ENCODE measurements around the gene IRAK4. TPM values are rescaled to one million over a fixed set of nuclear protein-coding genes. Genes with fewer than 3 reads are reported as not detected.

Gene IRAK4
- total RNA-seq, 2 experiments from 2014 or later = 17.3 to 28.9 TPM

DNA sequence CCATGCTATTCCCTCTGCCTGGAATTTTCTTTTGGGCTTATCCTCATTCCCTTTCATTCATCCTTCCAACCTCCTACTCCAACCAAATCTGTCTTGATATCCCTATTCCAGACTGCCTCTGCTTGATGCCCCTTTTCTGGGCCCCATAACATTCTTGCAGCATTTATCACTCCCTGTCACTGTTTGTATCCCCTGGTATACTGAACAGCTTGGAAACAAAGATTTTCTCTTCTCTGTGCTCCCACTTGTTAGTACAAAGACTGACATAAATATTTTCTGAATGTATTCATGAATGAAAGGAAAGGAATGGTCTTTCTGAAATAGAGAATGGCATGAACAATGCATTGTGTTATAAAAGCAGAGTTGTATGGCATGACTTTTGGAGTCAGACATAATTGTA, 7.5 kb downstream of the IRAK4 start:
- DNase-seq (ENCODE audit: low spot score) = no peak
- Histone ChIP-seq H3K4me1 (ENCODE audit: insufficient read depth, low read length, poor library complexity, severe bottlenecking) (peaks cover 17% of the 10 kb centered on the region), H3K9me2 (ENCODE audit: insufficient read depth, low read length) (no peaks in the 10 kb centered on the region), H3K4me3 (ENCODE audit: low read depth, low read length, poor library complexity, severe bottlenecking) (no peak overlapping the region), H3K36me3 (ENCODE audit: insufficient read depth, low read length) (peaks cover 48% of the 10 kb centered on the region), H2AFZ (ENCODE audit: low read length) (no peak overlapping the region), H4K20me1 (ENCODE audit: insufficient read depth, low read length) (peaks cover 4% of the 10 kb centered on the region; the same call in 1 of the 2 replicates), H3K79me2 (ENCODE audit: insufficient read depth, low read depth, low read length) (peaks cover 12% of the 10 kb centered on the region; the same call in 1 of the 2 replicates), H3K4me2 (ENCODE audit: low read length) (no peak overlapping the region), H3K9me3 (ENCODE audit: low read length) (0 out of 2 replicates have a peak, but pooled peaks cover 4% of the 10 kb centered on the region), H3K27ac (ENCODE audit: low read depth, low read length, poor library complexity, severe bottlenecking) (no peak overlapping the region)
- TF ChIP-seq EZH2phosphoT487 (IDR thresholded peaks at IDR 0.05; ENCODE audit: borderline replicate concordance, low read depth, low read length) = no peak
- TF ChIP-seq, protein P1, sequence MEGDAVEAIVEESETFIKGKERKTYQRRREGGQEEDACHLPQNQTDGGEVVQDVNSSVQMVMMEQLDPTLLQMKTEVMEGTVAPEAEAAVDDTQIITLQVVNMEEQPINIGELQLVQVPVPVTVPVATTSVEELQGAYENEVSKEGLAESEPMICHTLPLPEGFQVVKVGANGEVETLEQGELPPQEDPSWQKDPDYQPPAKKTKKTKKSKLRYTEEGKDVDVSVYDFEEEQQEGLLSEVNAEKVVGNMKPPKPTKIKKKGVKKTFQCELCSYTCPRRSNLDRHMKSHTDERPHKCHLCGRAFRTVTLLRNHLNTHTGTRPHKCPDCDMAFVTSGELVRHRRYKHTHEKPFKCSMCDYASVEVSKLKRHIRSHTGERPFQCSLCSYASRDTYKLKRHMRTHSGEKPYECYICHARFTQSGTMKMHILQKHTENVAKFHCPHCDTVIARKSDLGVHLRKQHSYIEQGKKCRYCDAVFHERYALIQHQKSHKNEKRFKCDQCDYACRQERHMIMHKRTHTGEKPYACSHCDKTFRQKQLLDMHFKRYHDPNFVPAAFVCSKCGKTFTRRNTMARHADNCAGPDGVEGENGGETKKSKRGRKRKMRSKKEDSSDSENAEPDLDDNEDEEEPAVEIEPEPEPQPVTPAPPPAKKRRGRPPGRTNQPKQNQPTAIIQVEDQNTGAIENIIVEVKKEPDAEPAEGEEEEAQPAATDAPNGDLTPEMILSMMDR (conservative IDR thresholded peaks at IDR 0.05; ENCODE audit: low read length) = no peak
- intact Hi-C loops (cut with micrococcal nuclease; ENCODE audit: unreplicated experiment) = no loop called here
- ChIA-PET CTCF (ENCODE audit: unreplicated experiment) (no interaction called here), POLR2A (interaction anchor here (0.6 kb wide), 1 partner anchor 43 kb away, joined by 3 read pairs; no protein-coding TSS in a partner anchor)
- BruUV-seq (replicated peaks) = no TSS peak

DNA sequence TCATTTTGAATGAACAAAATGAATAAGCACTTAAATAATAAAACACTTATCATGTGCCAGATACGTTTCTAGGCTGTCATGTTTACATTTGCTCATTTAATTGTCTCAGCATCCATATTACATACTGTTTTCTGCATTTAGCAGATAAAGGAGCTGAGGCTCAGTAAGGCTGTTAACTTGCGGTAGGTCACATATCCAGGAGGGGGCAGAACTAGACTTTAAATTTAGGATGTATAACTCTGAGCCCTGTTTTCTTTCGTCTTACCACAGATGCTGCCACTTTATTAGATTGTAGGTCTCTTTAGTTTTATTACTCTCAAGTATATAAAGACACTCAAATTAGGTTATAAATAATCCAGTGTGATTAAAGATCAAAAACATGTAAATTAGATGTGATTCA, 17.7 kb downstream of the IRAK4 start:
- H3K36me3 ChIP-seq (ENCODE audit: insufficient read depth, low read length) = peaks cover 78% of the 10 kb centered on the region
- intact Hi-C loops (cut with micrococcal nuclease; ENCODE audit: unreplicated experiment) = loop anchor here (1.0 kb wide), 1 partner anchor 106 kb away; no protein-coding TSS in a partner anchor

More for the DNA sequence above, 17.7 kb downstream of the IRAK4 start:
- no TSS peak for BruUV-seq (replicated peaks)
- Histone ChIP-seq H3K9me3 (ENCODE audit: low read length) (no peaks in the 10 kb centered on the region), H4K20me1 (ENCODE audit: insufficient read depth, low read length) (no peaks in the 10 kb centered on the region), H3K9me2 (ENCODE audit: insufficient read depth, low read length) (no peaks in the 10 kb centered on the region), H3K27ac (ENCODE audit: low read depth, low read length, poor library complexity, severe bottlenecking) (no peak overlapping the region), H3K4me2 (ENCODE audit: low read length) (no peak overlapping the region), H3K4me1 (ENCODE audit: insufficient read depth, low read length, poor library complexity, severe bottlenecking) (no peaks in the 10 kb centered on the region), H3K79me2 (ENCODE audit: insufficient read depth, low read depth, low read length) (no peaks in the 10 kb centered on the region), H2AFZ (ENCODE audit: low read length) (no peak overlapping the region), H3K4me3 (ENCODE audit: low read depth, low read length, poor library complexity, severe bottlenecking) (no peak overlapping the region)
- DNase-seq (ENCODE audit: low spot score) = peak; percentile 43
- POLR2A ChIA-PET = interaction anchor here (0.8 to 2.1 kb wide), 3 partner anchors 15 to 108 kb away, joined by 3 to 5 read pairs (median 4); no protein-coding TSS in a partner anchor
- no peak for TF ChIP-seq EZH2phosphoT487 (IDR thresholded peaks at IDR 0.05; ENCODE audit: borderline replicate concordance, low read depth, low read length)
- TF ChIP-seq, protein P1 (conservative IDR thresholded peaks at IDR 0.05; ENCODE audit: low read length) = peak; percentile 80
- CTCF ChIA-PET (ENCODE audit: unreplicated experiment) = interaction anchor here (0.6 to 1.1 kb wide), 2 partner anchors 59 to 106 kb away, joined by 3 to 4 read pairs; no protein-coding TSS in a partner anchor

Data from OCI-LY7 (cell line).